ENCODE measurements around the gene MEA1. TPM values are rescaled to one million over a fixed set of nuclear protein-coding genes. Genes with fewer than 3 reads are reported as not detected.
A peak's percentile ranks its signal among the peaks of the same experiment; 100 is the strongest.

Gene MEA1
- total RNA-seq, 1 donor from 2014 or later = 73.1 TPM

GRCh38 chr6:42993445-42993844 is 20.3 kb downstream of the MEA1 start:
- H3K36me3 ChIP-seq = no peaks in the 10 kb centered on the region
- Mint-ChIP-seq H3K4me1 (peaks cover 3% of the 10 kb centered on the region), H3K36me3 (peaks cover 17% of the 10 kb centered on the region)

GRCh38 chr6:42989923-42990322 is 23.8 kb downstream of the MEA1 start:
- H3K27me3 ChIP-seq = no peaks in the 10 kb centered on the region

More at GRCh38 chr6:42993445-42993844, 20.3 kb downstream of the MEA1 start:
- Mint-ChIP-seq H3K9me3 (no peaks in the 10 kb centered on the region), H3K4me3 (no peak overlapping the region), H3K27ac (no peak overlapping the region), H3K27me3 (ENCODE audit: insufficient read depth, low read depth) (no peaks in the 10 kb centered on the region)
- no peaks in the 10 kb centered on the region for H3K27me3 ChIP-seq
- TF ChIP-seq CTCF (IDR thresholded peaks at IDR 0.05) = no peak
- no peak overlapping the region for H3K9ac ChIP-seq
- DNase-seq (ENCODE audit: low spot score) = no peak
- H3K4me3 ChIP-seq = no peak overlapping the region
- no peak overlapping the region for H2AFZ ChIP-seq (replicated peaks)
- no peaks in the 10 kb centered on the region for H3K4me1 ChIP-seq
- no peaks in the 10 kb centered on the region for H3K9me3 ChIP-seq (ENCODE audit: low read depth)
- H3K4me2 ChIP-seq = no peak overlapping the region
- H4K20me1 ChIP-seq (ENCODE audit: low read depth) = peaks cover 8% of the 10 kb centered on the region
- no peaks in the 10 kb centered on the region for H3K79me2 ChIP-seq (ENCODE audit: low read depth)
- H3F3A ChIP-seq (ENCODE audit: low read depth) = peaks cover 4% of the 10 kb centered on the region
- H3K27ac ChIP-seq = no peak overlapping the region

GRCh38 chr6:42988486-42989020 is 25.2 kb downstream of the MEA1 start:
- no peak overlapping the region for H2AFZ ChIP-seq (replicated peaks)
- H3K27ac Mint-ChIP-seq = no peak overlapping the region
- peaks cover 5% of the 10 kb centered on the region for H3F3A ChIP-seq (ENCODE audit: low read depth)
- H3K36me3 Mint-ChIP-seq = peaks cover 14% of the 10 kb centered on the region
- no peak overlapping the region for H3K4me3 ChIP-seq
- H3K4me1 Mint-ChIP-seq = peaks cover 37% of the 10 kb centered on the region
- H3K27me3 ChIP-seq = no peaks in the 10 kb centered on the region
- H3K9me3 Mint-ChIP-seq = no peaks in the 10 kb centered on the region
- H3K79me2 ChIP-seq (ENCODE audit: low read depth) = peaks cover 30% of the 10 kb centered on the region
- H4K20me1 ChIP-seq (ENCODE audit: low read depth) = peaks cover 42% of the 10 kb centered on the region
- H3K4me3 Mint-ChIP-seq = no peak overlapping the region
- no peak overlapping the region for H3K27ac ChIP-seq
- H3K27me3 Mint-ChIP-seq (ENCODE audit: insufficient read depth, low read depth) = no peaks in the 10 kb centered on the region
- H3K4me1 ChIP-seq = peaks cover 11% of the 10 kb centered on the region
- no peaks in the 10 kb centered on the region for H3K36me3 ChIP-seq
- no peak overlapping the region for H3K9ac ChIP-seq
- no peak for TF ChIP-seq CTCF (IDR thresholded peaks at IDR 0.05)
- no peak for TF ChIP-seq EZH2phosphoT487 (IDR thresholded peaks at IDR 0.05)
- TF ChIP-seq EZH2 (IDR thresholded peaks at IDR 0.05) = no peak
- no peaks in the 10 kb centered on the region for H3K9me3 ChIP-seq (ENCODE audit: low read depth)
- no peak for DNase-seq (ENCODE audit: low spot score)
- no peak overlapping the region for H3K4me2 ChIP-seq

More at GRCh38 chr6:42989923-42990322, 23.8 kb downstream of the MEA1 start:
- Histone ChIP-seq H3K9me3 (ENCODE audit: low read depth) (no peaks in the 10 kb centered on the region), H2AFZ (replicated peaks) (no peak overlapping the region), H3K4me1 (peaks cover 11% of the 10 kb centered on the region), H3K36me3 (no peaks in the 10 kb centered on the region), H3K4me3 (no peak overlapping the region), H3K9ac (no peak overlapping the region), H3K27ac (no peak overlapping the region), H3K79me2 (ENCODE audit: low read depth) (peaks cover 27% of the 10 kb centered on the region), H3F3A (ENCODE audit: low read depth) (no peaks in the 10 kb centered on the region), H4K20me1 (ENCODE audit: low read depth) (peaks cover 42% of the 10 kb centered on the region), H3K4me2 (no peak overlapping the region)
- H3K4me1 Mint-ChIP-seq = peaks cover 31% of the 10 kb centered on the region
- no peaks in the 10 kb centered on the region for H3K27me3 Mint-ChIP-seq (ENCODE audit: insufficient read depth, low read depth)
- DNase-seq (ENCODE audit: low spot score) = no peak
- no peak overlapping the region for H3K4me3 Mint-ChIP-seq
- no peak for TF ChIP-seq EZH2phosphoT487 (IDR thresholded peaks at IDR 0.05)
- peaks cover 16% of the 10 kb centered on the region for H3K36me3 Mint-ChIP-seq
- no peak overlapping the region for H3K27ac Mint-ChIP-seq
- no peaks in the 10 kb centered on the region for H3K9me3 Mint-ChIP-seq

- peaks cover 38% of the 10 kb centered on the region for H3K4me1 Mint-ChIP-seq
- H3K4me1 ChIP-seq = peaks cover 11% of the 10 kb centered on the region
- no peak for DNase-seq (ENCODE audit: low spot score)
- no peak overlapping the region for H3K4me3 ChIP-seq
- H3K27ac Mint-ChIP-seq = no peak overlapping the region
- no peaks in the 10 kb centered on the region for H3K27me3 Mint-ChIP-seq (ENCODE audit: insufficient read depth, low read depth)
- H3K36me3 Mint-ChIP-seq = peaks cover 12% of the 10 kb centered on the region
- H3F3A ChIP-seq (ENCODE audit: low read depth) = peaks cover 9% of the 10 kb centered on the region
- H3K4me2 ChIP-seq = no peak overlapping the region
- H3K9me3 Mint-ChIP-seq = no peaks in the 10 kb centered on the region
- H2AFZ ChIP-seq (replicated peaks) = no peak overlapping the region
- no peaks in the 10 kb centered on the region for H3K27me3 ChIP-seq
- TF ChIP-seq EZH2phosphoT487 (IDR thresholded peaks at IDR 0.05) (no peak), EZH2 (IDR thresholded peaks at IDR 0.05) (no peak)
- H3K36me3 ChIP-seq = no peaks in the 10 kb centered on the region
- no peak overlapping the region for H3K4me3 Mint-ChIP-seq
- H3K27ac ChIP-seq = no peak overlapping the region
- peaks cover 42% of the 10 kb centered on the region for H4K20me1 ChIP-seq (ENCODE audit: low read depth)
- peak overlapping the region; percentile 51 for H3K9ac ChIP-seq
- H3K9me3 ChIP-seq (ENCODE audit: low read depth) = no peaks in the 10 kb centered on the region
- peaks cover 30% of the 10 kb centered on the region for H3K79me2 ChIP-seq (ENCODE audit: low read depth)
Observed at GRCh38 chr6:42987533-42988451, 26.0 kb downstream of the MEA1 start.
